GM10248 (cell line): ENCODE measurements around the gene MFSD8.
"Not testable (repeated sequence)": the region's sequence is repeated elsewhere in the genome, so short reads cannot be mapped to it uniquely, and the experiment has no call there.

Source experiments
- CTCF ChIA-PET: fragments of 300-600 bp; sonication (Branson Sonifier 250); formaldehyde crosslinking; extraction: SDS; loops from one replicate; lab custom pipeline; 2021; ENCODE audit warnings: antibody characterized with exemption; lab: Yijun Ruan, JAX
- POLR2A ChIA-PET: fragments of 350-650 bp; sonication (Branson Sonifier 250); formaldehyde crosslinking; extraction: SDS; loops from one replicate; lab custom pipeline; 2020; ENCODE audit warnings: antibody characterized with exemption; lab: Yijun Ruan, JAX
- DNase-seq: peaks from one replicate; pipeline ENCODE4 v3.0.0; 2012; ENCODE audit errors: extremely low spot score
- CTCF ChIP-seq: IDR thresholded peaks from 2 replicates; pipeline ENCODE4 v1.5.1; 2012; ENCODE audit warnings: mild to moderate bottlenecking, low read depth; ENCODE audit errors: extremely low read depth, missing control alignments, control extremely low read depth

The MFSD8 gene

DNA sequence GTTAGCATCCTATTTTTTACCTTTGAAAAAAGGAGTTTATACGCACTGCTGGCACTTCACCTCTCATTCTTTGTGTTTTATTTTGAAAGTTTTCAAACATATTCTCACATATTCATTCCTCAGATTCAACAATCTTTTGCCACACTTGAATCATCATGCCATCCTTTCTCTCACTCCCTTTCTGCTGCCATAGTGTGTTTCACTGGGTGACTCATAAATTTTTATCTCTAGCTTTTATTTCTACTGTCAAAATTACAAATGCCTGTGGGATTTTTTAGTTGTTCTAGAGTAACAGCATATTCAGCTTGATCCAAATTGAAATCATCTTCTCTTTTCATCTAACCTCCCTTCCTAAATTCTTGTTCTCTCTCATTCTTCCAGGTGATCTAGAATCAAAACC, 28.0 kb downstream of the MFSD8 start:
- DNase-seq: no peak
- no peak for TF ChIP-seq CTCF
- ChIA-PET CTCF (interaction anchor here (0.9 to 2.1 kb wide), 5 partner anchors 10 to 165 kb away, joined by 3 to 5 read pairs (median 4); partner anchors contain the start of genes ABHD18 and MFSD8), POLR2A (no interaction called here)

DNA sequence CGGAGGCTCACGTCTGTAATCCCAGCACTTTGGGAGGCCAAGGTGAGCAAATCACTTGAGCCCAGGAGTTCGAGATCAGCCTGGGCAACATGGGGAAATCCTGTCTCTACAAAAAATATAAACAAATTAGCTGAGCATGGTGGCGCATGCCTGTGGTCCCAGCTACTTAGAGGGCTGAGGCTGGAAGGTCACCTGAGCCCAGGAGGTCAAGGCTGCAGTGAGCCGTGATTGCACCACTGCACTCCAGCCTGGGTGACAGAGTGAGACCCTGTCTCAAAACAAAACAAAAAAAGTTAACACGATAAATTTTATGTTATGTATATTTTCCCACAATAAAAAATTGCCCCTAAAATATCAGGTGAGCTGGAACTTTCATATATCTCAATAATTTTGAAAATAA, 33.1 kb downstream of the MFSD8 start:
- CTCF ChIA-PET: interaction anchor here (1.2 kb wide), 1 partner anchor 25 kb away, joined by 3 read pairs; no protein-coding TSS in a partner anchor
- DNase-seq, POLR2A ChIA-PET: not testable (repeated sequence)

- TF ChIP-seq CTCF: no peak
- DNase-seq: no peak
- ChIA-PET POLR2A (no interaction called here), CTCF (interaction anchor here (1.4 kb wide), 1 partner anchor 8 kb away, joined by 3 read pairs; no protein-coding TSS in a partner anchor)
Observed at GRCh38 chr4:127930175-127930574, 34.8 kb downstream of the MFSD8 start.

- DNase-seq, POLR2A ChIA-PET: not testable (repeated sequence)
- CTCF ChIA-PET: interaction anchor here (1.0 kb wide), 1 partner anchor 8 kb away, joined by 3 read pairs; no protein-coding TSS in a partner anchor
Observed at GRCh38 chr4:127925720-127926119, 39.3 kb downstream of the MFSD8 start.

GRCh38 chr4:127922226-127922625, 42.7 kb downstream of the MFSD8 start:
- no peak for DNase-seq
- CTCF ChIA-PET: interaction anchor here (1.0 to 1.4 kb wide), 2 partner anchors 8 to 34 kb away, joined by 3 to 4 read pairs; no protein-coding TSS in a partner anchor
- POLR2A ChIA-PET: no interaction called here
- no peak for TF ChIP-seq CTCF

- no peak for TF ChIP-seq CTCF
- ChIA-PET POLR2A (no interaction called here), CTCF (interaction anchor here (1.2 kb wide), 1 partner anchor 32 kb away, joined by 3 read pairs; no protein-coding TSS in a partner anchor)
- no peak for DNase-seq
Observed at GRCh38 chr4:127920521-127920920, 44.5 kb downstream of the MFSD8 start.

GRCh38 chr4:127917151-127917550, 47.8 kb downstream of the MFSD8 start:
- no peak for DNase-seq
- TF ChIP-seq CTCF: no peak
- CTCF ChIA-PET: interaction anchor here (1.1 to 1.9 kb wide), 5 partner anchors 9 to 102 kb away, joined by 3 to 9 read pairs (median 4); no protein-coding TSS in a partner anchor
- POLR2A ChIA-PET: no interaction called here

DNA sequence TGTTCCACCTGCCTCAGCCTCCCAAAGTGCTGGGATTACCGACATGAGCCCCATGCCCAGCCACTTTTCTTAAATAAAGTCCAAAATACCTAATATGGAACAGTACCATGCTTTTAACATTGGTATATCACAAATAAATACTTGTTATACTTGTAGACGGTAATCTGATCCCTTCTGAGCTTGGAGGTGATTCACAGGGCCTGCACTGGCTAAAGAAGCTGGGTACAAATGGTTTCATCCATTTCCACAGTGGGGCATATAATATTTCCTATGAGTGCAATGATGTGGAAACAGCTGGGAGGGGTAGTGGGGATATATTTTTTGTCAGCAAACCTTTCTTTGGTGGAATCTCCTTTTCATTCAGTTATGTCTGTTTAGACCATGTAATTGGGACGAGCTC, 48.5 kb downstream of the MFSD8 start:
- POLR2A ChIA-PET: no interaction called here
- DNase-seq: no peak
- CTCF ChIA-PET: interaction anchor here (1.2 to 1.9 kb wide), 4 partner anchors 9 to 102 kb away, joined by 3 to 9 read pairs (median 4); no protein-coding TSS in a partner anchor
- TF ChIP-seq CTCF: no peak
